Endothelial cell of umbilical vein (primary cell): ENCODE data around the gene ANKFN1. TPM values are rescaled to one million over a fixed set of nuclear protein-coding genes. Genes with fewer than 3 reads are reported as not detected.

ENCODE experiments used
- BruUV-seq: library from RNA; stranded (reverse); fragments of 400-500 nt; replicated peaks from 2 replicates; lab custom pipeline; 2021; lab: Mats Ljungman, UMichigan
- CTCF ChIA-PET: fragments of 300-600, 350-600 bp; sonication (Branson Sonifier 250); formaldehyde crosslinking; loops from one replicate; lab custom pipeline; 2021; ENCODE audit warnings: antibody characterized with exemption, inconsistent platforms; lab: Charles Lee
- POLR2A ChIA-PET: fragments of 300-600, 350-600 bp; sonication (Branson Sonifier 250); formaldehyde crosslinking; loops from one replicate; lab custom pipeline; 2021; ENCODE audit warnings: antibody characterized with exemption, inconsistent platforms; lab: Charles Lee
- DNase-seq: peaks from one replicate; pipeline ENCODE4 v3.0.0-alpha.2; 2011; ENCODE audit warnings: low read depth, low spot score
- FAIRE-seq: peaks from 2 replicates; lab custom pipeline; 2011; peaks lifted over from hg19 to GRCh38; lab: Jason Lieb, UNC
- H2AFZ ChIP-seq: 2 replicates; pipeline ENCODE4 v1.6.0; 2012; ENCODE audit warnings: low read depth, low read length, control low read depth, inconsistent platforms
- H3K27ac ChIP-seq: 2 replicates; pipeline ENCODE4 v1.5.1; 2011; ENCODE audit warnings: low read depth, mild to moderate bottlenecking, control low read depth, low read length, moderate library complexity; ENCODE audit not compliant: insufficient read depth
- H3K27me3 ChIP-seq, 2 experiments: 2 replicates each; pipeline versions ENCODE4 v1.6.0 to v1.6.1; 2011; ENCODE audit warnings: low read length in 2 of 2, mixed read lengths in 1 of 2; ENCODE audit not compliant: control insufficient read depth in 2 of 2, insufficient read depth in 2 of 2
- H3K36me3 ChIP-seq, 2 experiments: 2 replicates in 1 of 2; 3 replicates in 1 of 2; pipeline ENCODE4 v1.5.1; 2011; ENCODE audit warnings: low read length in 2 of 2, mild to moderate bottlenecking in 1 of 2, moderate library complexity in 1 of 2; ENCODE audit not compliant: control insufficient read depth in 2 of 2, insufficient read depth in 2 of 2; ENCODE audit errors: extremely low read depth in 1 of 2
- H3K4me1 ChIP-seq: 3 replicates; pipeline ENCODE4 v1.5.1; 2011; ENCODE audit warnings: mild to moderate bottlenecking, low read length; ENCODE audit not compliant: control insufficient read depth, insufficient read depth; ENCODE audit errors: extremely low read depth
- H3K4me2 ChIP-seq: 2 replicates; pipeline ENCODE4 v1.6.1; 2011; ENCODE audit warnings: low read length, control low read depth, mixed read lengths; ENCODE audit not compliant: insufficient read depth
- H3K4me3 ChIP-seq, 3 experiments: fragments of 200-600 bp in 1 of 3; sonication (generic), shearing (Covaris generic) in 1 of 3; replicated peaks in 1 of 3; 2 replicates each; pipeline ENCODE4 v1.5.1; 2011 to 2016; ENCODE audit warnings: control low read depth in 3 of 3, low read length in 3 of 3, mild to moderate bottlenecking in 2 of 3, inconsistent platforms in 1 of 3, low read depth in 1 of 3, moderate library complexity in 1 of 3; ENCODE audit not compliant: insufficient read depth in 1 of 3
- H3K79me2 ChIP-seq: 2 replicates; pipeline ENCODE4 v1.6.0; 2012; ENCODE audit warnings: low read length, inconsistent platforms; ENCODE audit not compliant: control insufficient read depth, insufficient read depth
- H3K9ac ChIP-seq: replicated peaks from 2 replicates; pipeline ENCODE3; 2011; ENCODE audit warnings: low read length, control low read depth; ENCODE audit not compliant: insufficient read depth; ENCODE audit errors: extremely low read depth
- H3K9me1 ChIP-seq: replicated peaks from 3 replicates; pipeline ENCODE4 v1.6.0; 2011; ENCODE audit warnings: mild to moderate bottlenecking, low read length; ENCODE audit not compliant: control insufficient read depth, insufficient read depth; ENCODE audit errors: extremely low read depth
- H3K9me3 ChIP-seq: replicated peaks from 2 replicates; pipeline ENCODE4 v1.5.1; 2012; ENCODE audit warnings: low read length, inconsistent platforms; ENCODE audit not compliant: control insufficient read depth, insufficient read depth
- H4K20me1 ChIP-seq: replicated peaks from 2 replicates; pipeline ENCODE3; 2011; ENCODE audit warnings: mild to moderate bottlenecking, low read length; ENCODE audit not compliant: control insufficient read depth, insufficient read depth; ENCODE audit errors: extremely low read depth
- CTCF ChIP-seq, 2 donors: IDR thresholded peaks; 1 replicate in 1 of 2; 2 replicates in 1 of 2; pipeline ENCODE4 v1.5.1; 2011; ENCODE audit warnings: low read length in 2 of 2, mild to moderate bottlenecking in 2 of 2, moderate library complexity in 2 of 2, control low read depth in 1 of 2, inconsistent platforms in 1 of 2, low read depth in 1 of 2; ENCODE audit not compliant: insufficient read depth in 1 of 2; ENCODE audit errors: extremely low read depth in 1 of 2
- EZH2 ChIP-seq: IDR thresholded peaks from 2 replicates; pipeline ENCODE4 v1.6.1; 2012; ENCODE audit warnings: borderline replicate concordance, low read depth, mild to moderate bottlenecking, moderate library complexity, low read length, inconsistent platforms; ENCODE audit not compliant: severe bottlenecking
- FOS ChIP-seq: IDR thresholded peaks from 2 replicates; pipeline ENCODE4 v1.6.1; 2011; ENCODE audit warnings: mild to moderate bottlenecking, low read length, moderate library complexity, borderline replicate concordance; ENCODE audit not compliant: insufficient read depth
- MAX ChIP-seq: IDR thresholded peaks from 2 replicates; pipeline ENCODE4 v1.6.1; 2011; ENCODE audit not compliant: insufficient read depth, insufficient read length
- MYC ChIP-seq: IDR thresholded peaks from one replicate; pipeline ENCODE4 v1.6.1; 2011; ENCODE audit warnings: mild to moderate bottlenecking, low read depth, low read length
- POLR2A ChIP-seq: IDR thresholded peaks from 2 replicates; pipeline ENCODE4 v1.6.1; 2012; ENCODE audit warnings: low read depth, mild to moderate bottlenecking, control low read depth, low read length
- POLR2AphosphoS5 ChIP-seq: IDR thresholded peaks from 2 replicates; pipeline ENCODE4 v1.6.1; 2012; ENCODE audit warnings: low read depth, mild to moderate bottlenecking, control low read depth, low read length, moderate library complexity; ENCODE audit not compliant: insufficient read depth
- dilution Hi-C: fragments of 300-500 bp; cut with MboI; formaldehyde crosslinking; loops from one replicate; pipeline ENCODE4 v1.15.0; 2019; ENCODE audit warnings: low sequenced_read_pairs; ENCODE audit not compliant: extremely low pct_ligation_motif_present
- intact Hi-C: fragments of 100-400 bp; cut with micrococcal nuclease; formaldehyde crosslinking; loops from one replicate; pipeline ENCODE4 v1.10.0; 2022
- polyA plus RNA-seq, 4 experiments: library from polyadenylated mRNA; depleted of rRNA in 3 of 4; stranded (reverse) in 3 of 4; unstranded in 1 of 4; fragments of >200 nt; gene quantifications; 2 replicates each; pipeline versions ENCODE4 v1.2.1 to v1.2.3, GENCODE V29; 2011 to 2012; ENCODE audit warnings: missing spikeins in 1 of 4
- total RNA-seq: library from RNA; stranded (reverse); gene quantifications from 2 replicates; pipeline ENCODE4 v1.2.3, GENCODE V29; 2021

The ANKFN1 gene
- total and polyA plus RNA-seq, 2 donors (not counting 3 experiments of a cell fraction or from before 2014, with no cell fraction given), result 0.15 TPM; not detected in 1

- intact Hi-C loops, result no loop called here
- CTCF ChIA-PET, result no interaction called here
- dilution Hi-C loops, result no loop called here
Observed at GRCh38 chr17:56158344-56158743, 5.1 kb downstream of the ANKFN1 start.

More at GRCh38 chr17:56158344-56158743, 5.1 kb downstream of the ANKFN1 start:
- no peak overlapping the region for H3K4me3 ChIP-seq
- H2AFZ ChIP-seq, result no peak overlapping the region
- BruUV-seq, result no TSS peak
- no peak overlapping the region for H3K27ac ChIP-seq
- H3K9me1 ChIP-seq, result no peaks in the 10 kb centered on the region
- FAIRE-seq (no peak), DNase-seq (no peak)
- no peaks in the 10 kb centered on the region for H3K4me1 ChIP-seq
- H3K9me3 ChIP-seq, result no peaks in the 10 kb centered on the region
- no peaks in the 10 kb centered on the region for H3K36me3 ChIP-seq
- H3K4me2 ChIP-seq, result no peak overlapping the region
- no peaks in the 10 kb centered on the region for H3K79me2 ChIP-seq
- peaks cover 0 to 2% of the 10 kb centered on the region in 2 experiments for H3K27me3 ChIP-seq
- POLR2A ChIA-PET, result no interaction called here
- TF ChIP-seq CTCF (IDR thresholded peaks at IDR 0.05; ENCODE audit: extremely low read depth in 1 of 2, insufficient read depth in 1 of 2, low read depth in 1 of 2, low read length in 2 of 2) (no peak), POLR2AphosphoS5 (no peak), FOS (no peak), POLR2A (no peak), EZH2 (no peak), MAX (no peak), MYC (no peak)
- H4K20me1 ChIP-seq, result no peaks in the 10 kb centered on the region
- H3K9ac ChIP-seq, result no peak overlapping the region
